Panc1 (cell line): ENCODE measurements around the gene SLC34A1.
"Not testable (repeated sequence)": the region's sequence is repeated elsewhere in the genome, so short reads cannot be mapped to it uniquely, and the experiment has no call there.

Experiments
- POLR2AphosphoS5 ChIP-seq: IDR thresholded peaks from 2 replicates; pipeline ENCODE4 v1.6.1; 2012; ENCODE audit warnings: mild to moderate bottlenecking, low read depth, low read length, moderate library complexity
- REST ChIP-seq, 2 experiments: IDR thresholded peaks; 2 replicates each; pipeline ENCODE4 v1.6.1; 2011 to 2012; ENCODE audit warnings: low read depth in 2 of 2, control low read depth in 1 of 2, low read length in 1 of 2, mild to moderate bottlenecking in 1 of 2, moderate library complexity in 1 of 2; ENCODE audit not compliant: insufficient read depth in 1 of 2
- SIN3A ChIP-seq: IDR thresholded peaks from 2 replicates; pipeline ENCODE4 v1.6.1; 2012; ENCODE audit warnings: low read depth, mild to moderate bottlenecking, low read length, moderate library complexity, borderline replicate concordance; ENCODE audit not compliant: insufficient read depth
- TF ChIP-seq, protein P1 (sequence below): fragments of 450-650 bp; IDR thresholded peaks from 2 replicates; pipeline ENCODE4 v1.5.1; 2017; ENCODE audit warnings: mild to moderate bottlenecking

DNA sequence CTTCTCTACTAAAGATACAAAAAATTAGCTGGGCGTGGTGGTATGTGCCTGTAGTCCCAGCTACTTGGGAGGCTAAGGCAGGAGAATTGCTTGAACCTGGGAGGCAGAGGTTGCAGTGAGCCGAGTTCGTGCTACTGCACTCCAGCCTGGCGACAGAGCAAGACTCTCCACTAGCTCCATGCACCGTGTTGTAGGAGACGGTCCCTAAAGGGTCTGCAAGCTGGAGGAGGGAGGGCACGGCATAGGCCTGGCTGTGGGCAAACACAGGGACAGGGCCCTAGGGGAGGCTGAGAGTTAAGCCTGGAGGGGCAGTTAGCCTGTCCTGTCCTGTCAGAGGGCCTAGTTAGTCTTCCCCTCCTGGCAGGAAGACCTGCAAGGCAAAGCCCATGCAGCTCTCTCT, 23.5 kb upstream of the SLC34A1 start:
- not testable (repeated sequence) for TF ChIP-seq SIN3A; REST (IDR thresholded peaks at IDR 0.05; ENCODE audit: insufficient read depth in 1 of 2, low read depth in 2 of 2, low read length in 1 of 2); POLR2AphosphoS5
- TF ChIP-seq, protein P1, sequence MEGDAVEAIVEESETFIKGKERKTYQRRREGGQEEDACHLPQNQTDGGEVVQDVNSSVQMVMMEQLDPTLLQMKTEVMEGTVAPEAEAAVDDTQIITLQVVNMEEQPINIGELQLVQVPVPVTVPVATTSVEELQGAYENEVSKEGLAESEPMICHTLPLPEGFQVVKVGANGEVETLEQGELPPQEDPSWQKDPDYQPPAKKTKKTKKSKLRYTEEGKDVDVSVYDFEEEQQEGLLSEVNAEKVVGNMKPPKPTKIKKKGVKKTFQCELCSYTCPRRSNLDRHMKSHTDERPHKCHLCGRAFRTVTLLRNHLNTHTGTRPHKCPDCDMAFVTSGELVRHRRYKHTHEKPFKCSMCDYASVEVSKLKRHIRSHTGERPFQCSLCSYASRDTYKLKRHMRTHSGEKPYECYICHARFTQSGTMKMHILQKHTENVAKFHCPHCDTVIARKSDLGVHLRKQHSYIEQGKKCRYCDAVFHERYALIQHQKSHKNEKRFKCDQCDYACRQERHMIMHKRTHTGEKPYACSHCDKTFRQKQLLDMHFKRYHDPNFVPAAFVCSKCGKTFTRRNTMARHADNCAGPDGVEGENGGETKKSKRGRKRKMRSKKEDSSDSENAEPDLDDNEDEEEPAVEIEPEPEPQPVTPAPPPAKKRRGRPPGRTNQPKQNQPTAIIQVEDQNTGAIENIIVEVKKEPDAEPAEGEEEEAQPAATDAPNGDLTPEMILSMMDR: not testable (repeated sequence)
